H9 (cell line): ENCODE measurements around the gene ARID5A. TPM values are rescaled to one million over a fixed set of nuclear protein-coding genes. Genes with fewer than 3 reads are reported as not detected.

Experiments
- DNase-seq: peaks from one replicate; pipeline ENCODE4 v3.0.0-alpha.2; 2017
- H2AFZ ChIP-seq: one replicate; pipeline ENCODE4 v1.6.1; 2013; ENCODE audit warnings: mild to moderate bottlenecking, low read length, control low read depth, moderate library complexity
- H2AK5ac ChIP-seq: 2 replicates; pipeline ENCODE4 v1.6.1; 2013; ENCODE audit warnings: low read length, control low read depth, mixed read lengths; ENCODE audit not compliant: insufficient read length
- H2BK120ac ChIP-seq: one replicate; pipeline ENCODE4 v1.6.1; 2013; ENCODE audit warnings: low read depth, mild to moderate bottlenecking, low read length, control low read depth, inconsistent platforms; ENCODE audit not compliant: poor library complexity, severe bottlenecking
- H2BK12ac ChIP-seq: 2 replicates; pipeline ENCODE4 v1.6.1; 2013; ENCODE audit warnings: low read length, control low read depth, mixed read lengths, low read depth; ENCODE audit not compliant: insufficient read length
- H2BK15ac ChIP-seq: 2 replicates; pipeline ENCODE4 v1.6.1; 2013; ENCODE audit warnings: low read depth, low read length, control low read depth
- H2BK20ac ChIP-seq: one replicate; pipeline ENCODE4 v1.6.1; 2013; ENCODE audit warnings: low read depth, mild to moderate bottlenecking, low read length, control low read depth, inconsistent platforms; ENCODE audit not compliant: poor library complexity, severe bottlenecking
- H2BK5ac ChIP-seq: 2 replicates; pipeline ENCODE4 v1.6.1; 2013; ENCODE audit warnings: low read length, control low read depth, mixed read lengths; ENCODE audit not compliant: insufficient read length
- H3K14ac ChIP-seq: 2 replicates; pipeline ENCODE4 v1.6.1; 2013; ENCODE audit warnings: low read length, control low read depth; ENCODE audit not compliant: insufficient read depth
- H3K18ac ChIP-seq: 2 replicates; pipeline ENCODE4 v1.6.1; 2013; ENCODE audit warnings: low read depth, mild to moderate bottlenecking, mixed read lengths, low read length, control low read depth; ENCODE audit not compliant: insufficient read length
- H3K23ac ChIP-seq: 2 replicates; pipeline ENCODE4 v1.6.1; 2013; ENCODE audit warnings: low read length, control low read depth, mixed read lengths, low read depth; ENCODE audit not compliant: insufficient read length
- H3K23me2 ChIP-seq: 2 replicates; pipeline ENCODE4 v1.6.1; 2013; ENCODE audit warnings: low read depth, mild to moderate bottlenecking, mixed read lengths, low read length, control low read depth; ENCODE audit not compliant: insufficient read length, poor library complexity, severe bottlenecking
- H3K27ac ChIP-seq: 2 replicates; pipeline ENCODE4 v1.5.1; 2013; ENCODE audit warnings: low read length, control low read depth, mixed read lengths, low read depth; ENCODE audit not compliant: insufficient read length
- H3K27me3 ChIP-seq: 2 replicates; pipeline ENCODE4 v1.6.1; 2013; ENCODE audit warnings: low read length, control low read depth, inconsistent platforms; ENCODE audit not compliant: insufficient read depth
- H3K4ac ChIP-seq: 2 replicates; pipeline ENCODE4 v1.6.1; 2013; ENCODE audit warnings: low read depth, mild to moderate bottlenecking, control low read depth, inconsistent platforms, low read length, moderate library complexity
- H3K4me1 ChIP-seq: 2 replicates; pipeline ENCODE4 v1.6.1; 2013; ENCODE audit warnings: low read length, control low read depth, inconsistent platforms; ENCODE audit not compliant: insufficient read depth
- H3K4me2 ChIP-seq: 2 replicates; pipeline ENCODE4 v1.6.1; 2013; ENCODE audit warnings: low read length, control low read depth, mixed read lengths; ENCODE audit not compliant: insufficient read length, insufficient read depth
- H3K56ac ChIP-seq: 2 replicates; pipeline ENCODE4 v1.6.1; 2013; ENCODE audit warnings: low read depth, mild to moderate bottlenecking, mixed read lengths, low read length, control low read depth; ENCODE audit not compliant: insufficient read length
- H3K79me1 ChIP-seq: 2 replicates; pipeline ENCODE4 v1.6.1; 2013; ENCODE audit warnings: low read depth, mild to moderate bottlenecking, moderate library complexity, low read length, control low read depth, inconsistent platforms; ENCODE audit not compliant: insufficient read depth, poor library complexity, severe bottlenecking
- H3K79me2 ChIP-seq: 2 replicates; pipeline ENCODE4 v1.6.1; 2013; ENCODE audit warnings: low read length, control low read depth, inconsistent platforms; ENCODE audit not compliant: insufficient read depth
- H3K9ac ChIP-seq: 2 replicates; pipeline ENCODE4 v1.6.1; 2013; ENCODE audit warnings: low read length, control low read depth, mixed read lengths; ENCODE audit not compliant: insufficient read length; ENCODE audit errors: extremely low read depth
- H3K9me3 ChIP-seq: one replicate; pipeline ENCODE4 v1.6.1; 2013; ENCODE audit warnings: low read depth, low read length, inconsistent platforms; ENCODE audit not compliant: control insufficient read depth
- H3T11ph ChIP-seq: one replicate; pipeline ENCODE4 v1.6.1; 2013; ENCODE audit warnings: mild to moderate bottlenecking, low read length, control low read depth, inconsistent platforms
- H4K20me1 ChIP-seq: one replicate; pipeline ENCODE4 v1.6.1; 2013; ENCODE audit not compliant: control insufficient read depth, insufficient read length, insufficient read depth
- H4K5ac ChIP-seq: 2 replicates; pipeline ENCODE4 v1.6.1; 2013; ENCODE audit warnings: low read depth, mild to moderate bottlenecking, mixed read lengths, low read length, control low read depth; ENCODE audit not compliant: insufficient read length
- H4K8ac ChIP-seq: replicated peaks from 2 replicates; pipeline ENCODE4 v1.6.1; 2013; ENCODE audit warnings: low read length, control low read depth, mixed read lengths, low read depth; ENCODE audit not compliant: insufficient read length
- H4K91ac ChIP-seq: 2 replicates; pipeline ENCODE4 v1.6.1; 2013; ENCODE audit warnings: low read depth, mild to moderate bottlenecking, moderate library complexity, mixed read lengths, low read length, control low read depth; ENCODE audit not compliant: insufficient read length
- H3K27ac Mint-ChIP-seq, 3 experiments: 2 replicates in 2 of 3; 3 replicates in 1 of 3; pipeline ENCODE4 v1.8.0; 2020 to 2021; ENCODE audit warnings: mixed read lengths in 3 of 3, mild to moderate bottlenecking in 1 of 3, moderate library complexity in 1 of 3
- H3K27me3 Mint-ChIP-seq: 2 replicates; pipeline ENCODE4 v1.8.0; 2021; ENCODE audit warnings: low read depth, mild to moderate bottlenecking, moderate library complexity, mixed read lengths
- H3K36me3 Mint-ChIP-seq, 3 experiments: 2 replicates in 2 of 3; 3 replicates in 1 of 3; pipeline ENCODE4 v1.8.0; 2020 to 2021; ENCODE audit warnings: low read depth in 3 of 3, mixed read lengths in 3 of 3; ENCODE audit not compliant: insufficient read depth in 1 of 3
- H3K4me1 Mint-ChIP-seq, 2 experiments: 2 replicates each; pipeline ENCODE4 v1.8.0; 2020; ENCODE audit warnings: mixed read lengths in 2 of 2
- H3K4me3 Mint-ChIP-seq, 2 experiments: 2 replicates in 1 of 2; 3 replicates in 1 of 2; pipeline ENCODE4 v1.8.0; 2020 to 2021; ENCODE audit warnings: mild to moderate bottlenecking in 2 of 2, mixed read lengths in 2 of 2, moderate library complexity in 1 of 2
- H3K9me3 Mint-ChIP-seq, 2 experiments: 2 replicates in 1 of 2; 3 replicates in 1 of 2; pipeline ENCODE4 v1.8.0; 2020; ENCODE audit warnings: mild to moderate bottlenecking in 2 of 2, mixed read lengths in 2 of 2, moderate library complexity in 1 of 2
- WGBS: extraction: QIAGEN DNeasy Blood & Tissue Kit; methylation state at CpG from one replicate; pipeline ENCODE4 v1.1.7; 2013; ENCODE audit warnings: missing lambda C conversion rate, low lambda C conversion rate, mixed read lengths; ENCODE audit not compliant: insufficient read length; ENCODE audit errors: extremely low coverage; 5-methylcytosine and 5-hydroxymethylcytosine counted together
- total RNA-seq: library from RNA; stranded (reverse); gene quantifications from 2 replicates; pipeline ENCODE4 v1.2.1, GENCODE V29; 2021
- TF ChIP-seq, protein P1 (sequence below): fragments of 200-600 bp; sonication (generic); conservative IDR thresholded peaks from 3 replicates; pipeline ENCODE4 v1.8.0; 2021; ENCODE audit warnings: antibody characterized with exemption, mild to moderate bottlenecking

The ARID5A gene
- total RNA-seq, 1 experiment from 2014 or later: 4.5 TPM

DNA sequence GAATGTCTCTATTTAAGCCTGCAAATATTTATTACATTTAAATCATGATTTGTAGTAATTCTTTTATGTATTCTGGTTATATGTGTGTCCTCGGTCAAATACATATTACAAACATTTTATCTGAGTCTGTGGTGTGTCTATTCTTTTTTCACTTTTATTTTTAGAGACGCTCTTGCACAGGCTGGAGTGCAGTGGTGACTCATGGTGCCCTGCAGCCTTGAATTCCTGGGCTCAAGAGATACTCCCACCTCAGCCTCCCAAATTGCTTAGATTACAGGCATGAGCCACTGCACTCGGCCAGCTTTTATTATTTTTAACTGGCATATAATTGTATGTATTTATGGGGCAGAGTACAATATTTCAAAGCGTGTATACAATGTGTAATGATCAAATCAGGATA, 47.5 kb downstream of the ARID5A start:
- no peak for DNase-seq
- no peak overlapping the region for H3K14ac ChIP-seq
- no peak overlapping the region for H3K27ac Mint-ChIP-seq
- H3T11ph ChIP-seq: no peak overlapping the region
- no peak overlapping the region for H3K9ac ChIP-seq
- no peak overlapping the region for H3K23ac ChIP-seq
- no peak overlapping the region for H3K4ac ChIP-seq
- no peak overlapping the region for H2BK20ac ChIP-seq
- H2AFZ ChIP-seq: no peak overlapping the region
- no peak overlapping the region for H3K56ac ChIP-seq
- H3K27me3 Mint-ChIP-seq: no peaks in the 10 kb centered on the region
- TF ChIP-seq, protein P1, sequence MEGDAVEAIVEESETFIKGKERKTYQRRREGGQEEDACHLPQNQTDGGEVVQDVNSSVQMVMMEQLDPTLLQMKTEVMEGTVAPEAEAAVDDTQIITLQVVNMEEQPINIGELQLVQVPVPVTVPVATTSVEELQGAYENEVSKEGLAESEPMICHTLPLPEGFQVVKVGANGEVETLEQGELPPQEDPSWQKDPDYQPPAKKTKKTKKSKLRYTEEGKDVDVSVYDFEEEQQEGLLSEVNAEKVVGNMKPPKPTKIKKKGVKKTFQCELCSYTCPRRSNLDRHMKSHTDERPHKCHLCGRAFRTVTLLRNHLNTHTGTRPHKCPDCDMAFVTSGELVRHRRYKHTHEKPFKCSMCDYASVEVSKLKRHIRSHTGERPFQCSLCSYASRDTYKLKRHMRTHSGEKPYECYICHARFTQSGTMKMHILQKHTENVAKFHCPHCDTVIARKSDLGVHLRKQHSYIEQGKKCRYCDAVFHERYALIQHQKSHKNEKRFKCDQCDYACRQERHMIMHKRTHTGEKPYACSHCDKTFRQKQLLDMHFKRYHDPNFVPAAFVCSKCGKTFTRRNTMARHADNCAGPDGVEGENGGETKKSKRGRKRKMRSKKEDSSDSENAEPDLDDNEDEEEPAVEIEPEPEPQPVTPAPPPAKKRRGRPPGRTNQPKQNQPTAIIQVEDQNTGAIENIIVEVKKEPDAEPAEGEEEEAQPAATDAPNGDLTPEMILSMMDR: no peak
- no peak overlapping the region for H3K4me3 Mint-ChIP-seq
- H3K79me1 ChIP-seq: no peaks in the 10 kb centered on the region
- no peaks in the 10 kb centered on the region; a peak in 1 of 7 replicates for H3K36me3 Mint-ChIP-seq
- no peak overlapping the region for H2BK5ac ChIP-seq
- H3K23me2 ChIP-seq: no peaks in the 10 kb centered on the region
- no peak overlapping the region for H3K4me2 ChIP-seq
- H3K18ac ChIP-seq: no peak overlapping the region
- no peak overlapping the region for H4K5ac ChIP-seq
- no peak overlapping the region for H3K27ac ChIP-seq
- H4K20me1 ChIP-seq: no peaks in the 10 kb centered on the region
- H4K8ac ChIP-seq: no peak overlapping the region
- H3K79me2 ChIP-seq: no peaks in the 10 kb centered on the region
- H3K4me1 ChIP-seq: no peaks in the 10 kb centered on the region
- H3K27me3 ChIP-seq: no peaks in the 10 kb centered on the region
- peaks cover 8 to 11% of the 10 kb centered on the region in 2 experiments for H3K4me1 Mint-ChIP-seq
- no peaks in the 10 kb centered on the region for H3K9me3 Mint-ChIP-seq
- H2BK15ac ChIP-seq: no peak overlapping the region
- no peak overlapping the region for H2BK120ac ChIP-seq
- H4K91ac ChIP-seq: no peak overlapping the region
- no CpG with 5 or more reads among the region's 4 CpGs for WGBS
- no peak overlapping the region for H2BK12ac ChIP-seq
- no peaks in the 10 kb centered on the region for H3K9me3 ChIP-seq
- no peak overlapping the region for H2AK5ac ChIP-seq
